ENCODE measurements around the gene PGAM2.

Gene PGAM2

GRCh38 chr7:44065431-44066110 lies at the start of gene PGAM2:
PGAM2 (minus strand) TSS chr7:44065567; CDS start chr7:44065529, 38 bp downstream.
- DNase-seq (ENCODE audit: low read depth): peak; percentile 57

- no peak for DNase-seq (ENCODE audit: low read depth)
Observed at GRCh38 chr7:44114586-44115310, 49.4 kb upstream of the PGAM2 start.

- no peak for DNase-seq (ENCODE audit: low read depth)
Observed at GRCh38 chr7:44113764-44114354, 48.5 kb upstream of the PGAM2 start.

GRCh38 chr7:44112997-44113763 lies 47.8 kb upstream of the PGAM2 start:
- DNase-seq (ENCODE audit: low read depth): no peak

GRCh38 chr7:44112231-44112996 lies 47.0 kb upstream of the PGAM2 start:
- no peak for DNase-seq (ENCODE audit: low read depth)

- no peak for DNase-seq (ENCODE audit: low read depth)
Observed at GRCh38 chr7:44111761-44112160, 46.4 kb upstream of the PGAM2 start.

- DNase-seq (ENCODE audit: low read depth): no peak
Observed at GRCh38 chr7:44110719-44111635, 45.6 kb upstream of the PGAM2 start.

- no peak for DNase-seq (ENCODE audit: low read depth)
Observed at GRCh38 chr7:44109991-44110390, 44.6 kb upstream of the PGAM2 start.

GRCh38 chr7:44108768-44109750 lies 43.7 kb upstream of the PGAM2 start:
- no peak for DNase-seq (ENCODE audit: low read depth)

GRCh38 chr7:44107961-44108767 lies 42.8 kb upstream of the PGAM2 start:
- DNase-seq (ENCODE audit: low read depth): no peak

GRCh38 chr7:44107116-44107960 lies 42.0 kb upstream of the PGAM2 start:
- no peak for DNase-seq (ENCODE audit: low read depth)

GRCh38 chr7:44106311-44107065 lies 41.1 kb upstream of the PGAM2 start:
- no peak for DNase-seq (ENCODE audit: low read depth)

GRCh38 chr7:44105832-44106231 lies 40.5 kb upstream of the PGAM2 start:
- DNase-seq (ENCODE audit: low read depth): no peak

- peak; percentile 83 for DNase-seq (ENCODE audit: low read depth)
Observed at GRCh38 chr7:44104860-44105771, 39.7 kb upstream of the PGAM2 start.

Data from EH (cell line).